Fibroblast of lung (primary cell): ENCODE data around the gene ZNF526.

ENCODE experiments used
- CTCF ChIP-seq, 2 donors: IDR thresholded peaks in 1 of 2; conservative IDR thresholded peaks in 1 of 2; 1 replicate in 1 of 2; 2 replicates in 1 of 2; pipeline ENCODE4 v1.5.1; 2011 to 2012; ENCODE audit warnings: low read length in 2 of 2, control low read depth in 1 of 2, inconsistent platforms in 1 of 2, low read depth in 1 of 2, mild to moderate bottlenecking in 1 of 2
- EZH2 ChIP-seq: IDR thresholded peaks from 2 replicates; pipeline ENCODE4 v1.5.1; 2012; ENCODE audit warnings: low read length, control low read depth, mild to moderate bottlenecking; ENCODE audit errors: missing control alignments

DNA sequence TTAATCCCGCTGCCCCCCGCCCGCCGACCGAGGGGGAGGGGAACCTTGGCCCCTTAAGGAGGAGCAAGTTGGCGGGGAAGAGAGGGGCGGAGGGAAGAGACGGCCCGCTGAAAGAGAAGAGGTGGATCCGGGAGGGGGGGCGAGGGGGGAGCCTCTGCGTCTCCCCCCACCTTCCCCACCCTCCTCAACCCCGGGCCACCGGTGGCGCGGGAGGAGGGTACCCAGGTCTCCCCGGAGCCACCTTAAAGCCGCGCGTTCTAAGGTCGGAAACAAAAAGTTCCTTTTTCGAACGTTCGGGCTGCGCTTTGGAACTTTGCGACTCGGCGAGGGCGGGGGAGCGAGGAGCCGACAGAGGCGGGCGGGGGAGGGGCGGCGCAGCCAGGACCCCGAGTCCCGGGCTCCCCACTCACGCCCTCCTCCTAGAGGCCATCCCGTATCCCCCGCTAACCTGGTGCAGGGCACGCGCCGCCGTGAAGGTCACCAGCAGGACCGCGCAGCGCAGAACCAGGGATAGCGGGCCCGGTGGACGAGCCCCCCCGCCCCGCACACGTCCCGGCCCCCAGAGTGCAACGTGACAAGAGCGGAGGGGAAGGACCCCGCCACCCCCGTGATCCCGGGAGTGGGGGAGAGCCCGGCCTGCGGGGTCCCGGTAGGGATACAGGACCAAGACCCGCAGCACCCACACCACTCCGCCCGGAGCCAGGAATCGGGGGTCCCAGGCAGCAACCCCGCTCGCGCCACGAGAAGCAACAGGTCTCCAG, 34.2 kb downstream of the ZNF526 start:
- TF ChIP-seq CTCF (conservative IDR thresholded peaks at IDR 0.05 in 1 of 2, IDR thresholded peaks at IDR 0.05 in 1 of 2; ENCODE audit: low read depth in 1 of 2, low read length in 2 of 2) = no peak
- TF ChIP-seq EZH2 = no peak
